Activated effector memory CD4-positive, alpha-beta T cell treated with anti-CD3 and anti-CD28 coated beads, Interleukin-2, amount 50 U/mL, for 16 hours (primary cell): ENCODE measurements around the gene KMT2D.
"Not testable (repeated sequence)": the region's sequence is repeated elsewhere in the genome, so short reads cannot be mapped to it uniquely, and the experiment has no call there.

ENCODE experiments used
- DNase-seq: peaks from one replicate; pipeline ENCODE4 v3.0.0-alpha.2; 2020

Gene KMT2D

DNA sequence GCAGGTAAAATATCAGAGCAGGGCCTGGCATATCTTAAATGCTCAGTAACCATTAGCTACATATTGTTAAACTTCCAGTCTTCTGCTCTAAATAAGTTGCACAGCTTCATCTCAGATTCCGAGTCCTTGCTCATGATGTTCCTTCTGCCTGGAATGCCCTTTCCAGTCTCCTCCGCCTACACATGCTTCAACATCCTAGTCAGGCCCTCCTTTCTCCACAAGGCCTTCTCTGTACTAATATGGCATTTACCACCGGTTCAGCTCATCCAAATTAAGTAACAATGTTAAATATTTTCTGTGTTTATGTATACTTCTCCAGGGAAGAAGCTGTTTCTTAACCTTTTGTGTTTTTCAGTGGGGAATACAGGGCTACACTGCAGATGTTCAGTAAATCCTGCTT, 25.5 kb upstream of the KMT2D start:
- no peak for DNase-seq

DNA sequence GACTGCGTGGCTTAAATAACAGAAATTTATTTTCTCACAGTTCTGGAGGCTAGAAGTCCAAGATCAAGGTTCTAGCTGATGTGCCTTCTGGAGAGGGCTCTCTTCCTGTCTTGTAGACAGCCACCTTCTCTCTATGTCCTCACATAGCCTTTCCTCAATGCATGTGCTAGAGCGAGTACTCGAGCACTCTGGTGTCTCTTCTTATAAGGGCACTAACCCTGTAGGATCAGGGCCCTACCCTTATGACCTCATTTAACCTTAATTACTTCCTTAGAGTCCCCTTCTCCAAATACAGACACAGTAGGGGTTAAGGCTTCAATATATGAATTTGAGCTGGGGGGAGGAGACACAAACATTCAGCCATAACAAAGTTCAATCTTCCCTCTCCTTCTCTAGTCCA, 23.8 kb upstream of the KMT2D start:
- no peak for DNase-seq

DNA sequence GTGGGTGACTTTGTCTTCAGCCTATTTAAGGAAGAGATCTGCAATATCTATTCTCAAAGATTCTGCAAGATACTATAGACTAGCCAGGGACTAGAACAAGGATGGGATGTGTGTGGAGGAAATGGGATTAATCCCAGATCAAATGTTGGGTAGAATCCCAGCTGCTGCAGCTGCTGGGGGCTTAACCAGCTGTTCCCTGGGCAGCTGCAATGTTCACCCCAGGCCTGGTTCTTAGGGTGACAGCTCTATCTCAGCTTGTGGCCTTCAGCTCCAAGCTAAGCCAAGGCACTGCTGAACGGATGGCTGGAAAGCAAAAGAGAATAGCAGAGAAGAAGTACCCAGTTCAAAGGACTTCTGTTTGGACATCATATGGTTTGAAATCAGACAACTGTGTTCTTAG, 19.2 kb upstream of the KMT2D start:
- no peak for DNase-seq

DNA sequence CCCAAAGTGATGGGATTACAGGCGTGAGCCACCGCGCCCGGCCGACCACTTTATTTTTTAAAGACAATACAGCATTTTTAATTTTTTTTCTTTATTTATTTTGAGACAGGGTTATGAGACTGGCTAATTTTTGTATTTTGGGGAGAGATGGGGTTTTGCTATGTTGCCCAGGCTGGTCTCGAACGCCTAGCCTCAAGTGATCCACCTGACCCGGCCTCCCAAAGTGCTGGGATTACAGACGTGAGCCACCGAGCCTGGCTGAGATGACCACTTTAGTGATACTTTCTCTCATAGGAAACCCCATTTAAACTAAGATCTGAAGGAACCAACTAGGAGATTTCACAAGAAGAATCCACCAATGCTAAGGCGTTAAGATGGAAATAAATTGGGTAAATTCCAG, 10.4 kb upstream of the KMT2D start:
- DNase-seq: no peak

DNA sequence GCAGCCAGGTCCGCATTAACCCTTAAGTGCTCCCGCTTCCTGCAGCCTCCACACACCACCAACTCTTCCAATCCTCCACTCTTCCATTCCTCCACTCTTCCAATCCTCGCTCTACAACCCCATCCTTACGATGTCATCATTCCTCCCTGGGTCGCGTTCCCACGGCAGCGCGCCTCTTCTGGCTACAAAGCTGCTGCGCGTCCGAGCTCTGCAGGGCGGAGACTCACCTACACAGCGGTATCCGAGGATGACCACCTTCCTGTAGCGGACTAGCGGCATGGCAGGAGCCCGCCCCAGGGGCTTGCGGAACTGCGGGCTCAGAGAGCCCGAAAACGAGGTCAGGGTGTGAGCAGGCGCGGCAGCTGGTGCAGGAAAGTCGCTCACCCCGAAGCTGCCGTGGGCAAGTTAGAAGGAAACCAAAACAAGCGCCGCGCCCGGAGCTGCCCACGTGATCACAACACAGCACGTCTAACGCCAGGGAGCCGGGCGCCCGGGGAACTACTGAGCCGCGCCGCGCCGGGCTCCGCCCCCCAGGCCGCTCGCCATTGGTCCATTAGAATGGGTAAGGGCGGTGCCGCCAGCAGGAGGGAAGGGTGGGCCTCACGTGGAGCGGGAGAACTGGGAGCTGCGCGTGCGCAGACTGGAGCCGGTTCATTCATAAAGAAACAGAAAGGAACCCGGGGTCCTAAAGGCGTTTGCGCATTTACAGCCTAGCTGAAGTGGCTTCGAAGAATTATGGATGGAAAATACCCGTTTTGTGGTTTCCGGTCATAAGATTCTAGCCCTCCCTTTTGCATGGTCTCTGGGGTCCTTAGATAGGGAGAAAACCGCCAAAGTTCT, 9.1 kb upstream of the KMT2D start, which contains the start of gene RHEBL1:
Gene RHEBL1, minus strand, starts transcription at position 473 of the 840 bp plus-strand sequence. Its CDS starts 194 bp downstream, at position 279.
- peak; percentile 100 for DNase-seq

DNA sequence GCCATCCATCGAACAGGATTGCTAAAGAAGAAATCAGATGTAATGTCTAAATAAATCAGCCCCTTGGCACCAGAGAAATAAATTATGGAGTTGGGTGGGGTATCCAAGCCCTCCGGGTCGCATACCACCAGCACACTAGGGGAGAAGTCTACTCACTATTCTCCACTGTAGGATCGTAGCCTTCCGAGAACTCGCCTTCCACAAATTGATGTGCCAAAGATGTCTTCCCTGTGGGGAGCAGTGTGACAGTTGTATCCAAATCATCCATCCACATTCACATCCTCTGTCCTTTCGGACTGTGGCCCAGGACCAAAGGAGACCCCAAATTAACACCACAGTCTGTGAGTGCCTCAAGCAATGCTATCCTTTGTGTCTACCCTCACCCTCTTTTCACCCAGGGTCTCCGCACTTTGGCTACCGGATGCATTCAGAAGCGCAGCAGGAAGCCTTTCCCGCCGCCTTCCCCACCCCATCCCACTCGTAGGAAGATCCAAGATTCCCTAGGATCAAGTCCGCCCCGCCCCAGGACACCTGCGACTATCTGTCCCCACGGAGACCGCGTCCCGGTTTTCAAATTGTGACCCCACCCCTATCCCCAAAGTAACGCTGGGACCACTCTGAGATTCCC, 8.4 kb upstream of the KMT2D start:
- no peak for DNase-seq

DNA sequence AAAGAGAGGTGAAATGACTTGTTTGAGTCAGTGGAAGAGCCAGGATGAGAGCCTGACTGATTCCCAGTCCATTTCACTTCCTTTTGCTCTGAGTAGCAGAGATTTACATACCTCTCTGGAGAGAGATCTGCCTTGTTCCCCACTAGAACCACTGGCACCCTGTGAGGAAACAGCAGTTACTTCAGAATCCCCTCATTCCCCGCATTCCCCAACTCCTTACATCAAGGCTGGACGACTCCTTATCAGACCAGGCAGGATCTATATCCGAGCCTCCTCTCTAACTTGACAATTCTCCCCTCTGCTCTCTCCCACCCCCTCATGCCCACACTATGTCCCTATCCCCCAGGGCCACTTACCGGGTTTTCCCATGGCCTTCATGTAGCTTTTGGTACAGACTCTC, 5.5 kb upstream of the KMT2D start:
- DNase-seq: no peak

DNA sequence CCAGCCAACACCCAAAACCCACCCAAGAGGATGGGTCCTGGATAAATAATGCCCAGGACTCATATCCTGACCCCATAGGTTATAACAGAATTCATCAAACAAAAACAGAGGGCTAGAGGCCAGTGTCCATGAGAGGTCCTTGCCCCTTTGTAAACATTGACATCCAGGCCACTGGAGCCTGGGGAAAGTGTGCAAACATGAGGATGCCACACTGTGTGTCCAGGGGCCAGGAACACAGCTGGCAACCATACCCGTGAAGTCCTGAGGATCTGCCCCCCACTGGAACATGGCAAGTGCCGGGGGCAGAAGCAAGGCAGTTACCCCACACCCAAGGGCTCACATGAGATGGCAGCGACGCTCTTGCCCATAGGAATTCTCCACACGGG, 4.2 kb upstream of the KMT2D start:
- no peak for DNase-seq

DNA sequence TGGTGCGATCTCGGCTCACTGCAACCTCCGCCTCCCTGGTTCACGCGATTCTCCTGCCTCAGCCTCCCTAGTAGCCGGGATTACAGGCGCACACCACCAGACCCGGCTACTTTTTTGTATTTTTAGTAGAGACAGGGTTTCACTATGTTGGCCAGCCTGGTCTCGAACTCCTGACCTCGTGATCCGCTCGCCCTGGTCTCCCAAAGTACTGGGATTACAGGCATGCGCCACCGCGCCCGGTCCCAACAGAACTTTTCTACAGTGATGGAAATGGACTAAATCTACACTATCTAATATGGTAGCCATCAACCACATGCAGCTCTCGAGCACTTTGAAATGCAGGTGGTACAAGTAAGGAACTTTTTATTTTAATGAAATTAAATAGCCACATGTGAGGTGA, 1.3 kb upstream of the KMT2D start:
- DNase-seq: not testable (repeated sequence)

DNA sequence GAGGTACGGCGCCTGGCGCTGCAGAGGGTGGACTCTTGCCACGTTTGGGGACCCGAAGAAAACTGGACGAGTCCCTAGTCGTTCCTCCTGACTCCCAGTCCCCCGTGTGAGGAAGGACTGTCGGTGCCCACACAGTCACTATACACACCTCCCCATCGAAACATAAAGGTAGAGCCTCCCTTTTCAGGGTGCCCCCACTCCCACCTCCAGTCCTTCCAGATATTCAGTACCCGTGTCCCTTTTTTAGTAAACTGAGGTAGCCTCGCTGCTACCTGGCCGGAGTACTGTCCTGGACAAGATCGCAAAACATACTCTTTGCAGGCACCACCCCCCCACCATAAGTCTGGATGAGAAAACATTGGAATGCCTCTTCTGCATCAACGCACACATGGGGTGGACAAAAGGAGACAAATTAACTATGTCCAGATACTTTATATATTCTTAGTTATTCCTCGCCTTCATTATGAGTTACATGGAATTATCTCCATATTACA, 610 bp upstream of the KMT2D start:
- DNase-seq: no peak

DNA sequence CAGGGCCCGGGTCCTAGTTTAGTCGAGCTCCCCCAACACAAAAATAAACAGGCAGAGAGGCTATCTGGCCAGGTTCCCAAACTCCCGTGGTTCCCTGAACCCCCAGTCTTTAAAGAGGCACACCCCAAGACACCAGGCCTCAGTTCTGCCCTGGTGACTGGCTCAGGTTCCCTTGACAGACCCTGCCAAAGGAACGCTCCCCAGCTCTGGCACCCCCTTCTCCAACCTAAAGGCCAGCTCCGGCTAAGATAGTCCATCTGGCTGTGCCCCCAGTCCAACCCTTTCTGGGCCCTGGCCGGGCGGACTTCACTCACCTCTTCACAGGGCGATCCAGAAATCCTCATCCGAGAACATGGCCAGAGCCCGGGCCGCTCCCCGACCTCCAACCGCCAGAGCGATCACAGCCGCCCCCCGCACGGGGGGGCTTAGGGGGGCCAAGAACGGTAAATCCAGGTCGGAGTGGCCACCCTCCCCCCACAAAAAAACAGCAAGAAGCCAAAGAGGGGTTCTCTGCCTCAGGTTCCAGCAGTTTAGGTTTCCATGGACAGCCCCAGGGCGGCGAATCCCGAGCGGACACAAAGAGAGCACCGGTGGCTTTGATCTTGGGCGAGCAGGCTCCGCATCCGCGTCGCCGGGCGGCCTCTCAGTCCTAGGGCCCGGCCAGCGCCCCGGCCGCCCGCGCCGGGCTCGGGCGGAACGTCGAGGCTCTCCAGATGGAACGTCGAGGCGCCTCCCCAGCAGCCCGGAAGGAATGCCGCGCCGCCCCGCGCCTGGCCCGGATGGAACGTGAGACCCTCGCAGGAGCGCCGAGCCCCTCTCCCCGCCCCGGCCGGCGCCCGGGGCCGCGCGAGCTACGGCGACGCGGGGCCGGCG, 1.1 kb downstream of the KMT2D start:
- DNase-seq: peak; percentile 73

DNA sequence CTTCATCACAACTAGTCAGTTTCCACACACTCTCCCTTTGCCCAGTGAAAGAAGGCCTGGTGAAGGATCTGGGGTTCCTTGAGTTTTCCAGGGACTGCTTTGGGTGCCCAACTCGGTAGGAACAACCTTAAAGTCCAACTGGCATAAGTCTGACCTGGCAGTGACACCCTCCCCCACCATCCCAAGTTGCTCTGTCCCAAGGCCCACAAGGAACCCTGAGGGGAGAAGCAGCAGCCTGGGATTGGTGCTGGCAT, 1.6 kb downstream of the KMT2D start:
- DNase-seq: no peak

DNA sequence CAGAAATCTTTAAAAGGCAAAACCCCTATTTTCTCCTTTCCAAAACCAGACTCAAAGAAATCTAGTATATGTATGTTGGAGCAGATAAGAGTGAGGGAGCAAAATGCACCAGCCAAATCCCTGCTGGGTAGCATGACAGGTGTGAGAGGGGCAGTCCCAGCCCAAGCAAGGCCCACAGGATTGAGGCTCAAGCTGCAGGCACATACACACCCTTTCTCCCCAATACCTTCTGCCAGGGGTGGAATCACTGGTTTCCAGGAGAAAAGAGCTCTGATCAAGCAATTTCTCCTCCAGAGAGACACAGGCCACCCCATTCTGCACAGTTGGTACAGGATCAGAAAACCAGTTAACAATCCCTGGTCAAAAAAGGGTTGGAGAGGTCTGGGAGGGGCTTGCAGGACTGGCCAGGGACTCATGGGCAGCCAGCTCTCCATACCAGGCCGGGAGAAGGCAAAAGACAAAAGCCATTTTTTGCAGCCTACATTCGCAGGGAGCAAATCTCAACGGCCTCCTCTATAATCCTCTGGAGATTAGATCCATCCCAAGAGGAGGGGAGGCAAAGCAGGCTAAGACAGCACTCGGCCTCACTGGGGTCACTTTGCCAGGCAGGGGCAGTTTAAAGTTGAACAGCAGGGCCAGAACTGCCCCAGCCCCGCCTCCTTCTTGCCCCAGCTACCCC, 2.1 kb downstream of the KMT2D start:
- no peak for DNase-seq

DNA sequence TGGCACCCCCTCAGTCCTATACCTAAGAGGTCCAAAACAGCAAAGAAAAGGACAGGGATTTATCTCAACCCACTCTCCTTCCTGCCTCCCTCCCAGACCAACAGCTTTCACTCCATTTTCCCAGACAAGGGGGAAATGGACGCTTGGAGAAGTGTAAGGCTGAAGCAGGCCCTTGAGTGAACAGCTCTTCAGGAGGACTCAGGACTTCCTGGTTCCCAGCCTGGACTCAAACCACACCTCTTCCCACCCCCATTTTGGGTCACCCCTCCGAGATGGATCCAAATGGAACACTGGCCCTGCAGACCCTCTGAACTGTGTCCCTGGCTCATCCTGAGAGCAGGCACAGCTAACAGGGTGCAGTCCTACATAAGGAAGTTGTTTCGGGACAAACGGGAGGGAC, 2.7 kb downstream of the KMT2D start:
- DNase-seq: no peak

DNA sequence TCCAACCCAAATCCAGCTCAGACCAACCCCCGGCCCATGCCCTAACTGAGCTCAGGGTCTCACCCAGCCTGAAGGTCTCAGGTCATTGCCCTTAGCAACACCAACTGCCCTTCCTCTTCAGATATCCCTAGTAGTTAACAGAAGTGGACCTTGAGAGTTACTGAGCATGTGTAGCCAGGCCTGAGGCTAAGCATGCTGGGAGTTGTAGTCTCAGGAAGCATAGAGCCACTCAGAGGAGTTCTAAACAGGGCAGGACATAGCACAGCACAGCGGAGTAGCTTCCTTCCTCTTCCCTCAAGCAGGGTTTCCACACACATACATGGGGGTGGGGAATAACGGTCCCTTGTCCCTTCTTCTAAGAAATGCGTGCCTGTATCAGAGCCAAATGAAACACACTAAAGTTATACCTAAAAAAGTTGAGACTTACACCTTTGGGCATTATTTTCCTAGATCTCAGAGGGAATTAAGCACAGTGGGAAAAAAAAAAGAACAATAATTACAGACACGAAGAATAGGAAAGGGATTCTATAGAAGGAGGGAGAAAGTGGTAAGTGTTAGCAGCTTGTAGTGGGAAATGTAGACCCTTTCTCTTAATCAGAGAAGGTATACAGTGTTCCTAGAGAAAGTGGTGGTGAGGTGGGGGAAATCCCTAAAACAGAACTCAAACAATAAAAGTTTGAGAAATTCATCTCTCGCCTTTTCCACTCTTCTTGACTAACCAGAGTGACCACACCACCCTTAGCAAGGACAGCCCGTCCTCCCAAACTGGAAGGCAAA, 4.4 kb downstream of the KMT2D start:
- DNase-seq: peak; percentile 82

DNA sequence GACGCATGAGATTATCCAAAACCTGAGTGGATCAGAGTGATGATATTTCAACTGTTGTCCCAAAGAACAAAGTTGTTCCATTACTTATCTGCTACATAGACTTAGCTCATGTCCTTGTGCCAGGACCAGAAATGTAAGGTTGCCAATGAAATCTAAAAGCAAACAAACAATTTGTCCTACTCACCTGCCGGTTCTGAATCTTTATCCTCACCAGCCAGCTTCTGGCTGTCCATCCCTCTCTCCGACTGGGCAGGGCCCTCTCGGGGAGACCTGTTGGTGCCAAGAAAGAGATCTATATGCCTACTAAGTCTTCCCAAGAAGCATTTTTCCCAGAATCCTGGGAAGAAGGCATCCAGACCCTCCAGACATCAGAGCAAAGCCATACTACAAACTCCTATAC, 5.5 kb downstream of the KMT2D start:
- DNase-seq: no peak

DNA sequence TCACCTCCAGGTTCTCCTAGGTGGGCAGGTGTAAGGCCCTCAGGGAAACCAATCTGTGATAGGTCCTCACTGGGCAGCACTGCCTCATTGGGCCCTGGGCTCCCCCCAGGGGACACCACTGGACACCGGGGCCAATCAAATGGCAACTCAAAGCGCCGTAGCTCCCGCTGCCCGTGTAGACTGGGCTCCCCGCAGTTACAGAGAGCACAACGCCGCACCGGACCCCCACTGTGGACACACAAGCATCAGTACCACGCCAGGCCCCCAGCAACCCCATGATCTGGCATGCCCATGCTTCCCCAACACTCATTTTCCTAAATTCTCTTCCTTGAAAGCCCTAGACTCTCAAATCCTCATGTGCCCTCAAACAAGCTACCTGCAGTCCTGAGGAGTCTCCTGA, 6.1 kb downstream of the KMT2D start:
- DNase-seq: no peak

DNA sequence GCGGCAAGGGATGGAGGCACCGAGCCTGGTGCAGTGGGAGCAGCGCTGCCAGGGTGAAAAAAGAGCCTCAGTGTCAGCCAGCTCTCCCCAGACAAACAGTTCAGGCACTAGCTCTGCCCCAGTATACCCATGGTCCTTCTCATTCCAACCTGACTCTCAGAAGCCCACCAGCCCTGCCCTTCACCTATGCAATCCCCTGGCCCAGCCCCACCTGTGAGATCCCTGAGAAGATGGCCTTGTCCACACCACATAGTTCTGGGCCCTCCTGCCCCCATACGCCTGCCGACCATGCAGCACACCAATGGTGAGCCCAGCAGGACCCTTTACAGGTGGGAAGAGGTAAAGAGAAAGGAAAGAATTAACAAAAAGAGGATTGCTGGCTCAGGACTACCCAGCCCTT, 6.5 kb downstream of the KMT2D start:
- DNase-seq: no peak

DNA sequence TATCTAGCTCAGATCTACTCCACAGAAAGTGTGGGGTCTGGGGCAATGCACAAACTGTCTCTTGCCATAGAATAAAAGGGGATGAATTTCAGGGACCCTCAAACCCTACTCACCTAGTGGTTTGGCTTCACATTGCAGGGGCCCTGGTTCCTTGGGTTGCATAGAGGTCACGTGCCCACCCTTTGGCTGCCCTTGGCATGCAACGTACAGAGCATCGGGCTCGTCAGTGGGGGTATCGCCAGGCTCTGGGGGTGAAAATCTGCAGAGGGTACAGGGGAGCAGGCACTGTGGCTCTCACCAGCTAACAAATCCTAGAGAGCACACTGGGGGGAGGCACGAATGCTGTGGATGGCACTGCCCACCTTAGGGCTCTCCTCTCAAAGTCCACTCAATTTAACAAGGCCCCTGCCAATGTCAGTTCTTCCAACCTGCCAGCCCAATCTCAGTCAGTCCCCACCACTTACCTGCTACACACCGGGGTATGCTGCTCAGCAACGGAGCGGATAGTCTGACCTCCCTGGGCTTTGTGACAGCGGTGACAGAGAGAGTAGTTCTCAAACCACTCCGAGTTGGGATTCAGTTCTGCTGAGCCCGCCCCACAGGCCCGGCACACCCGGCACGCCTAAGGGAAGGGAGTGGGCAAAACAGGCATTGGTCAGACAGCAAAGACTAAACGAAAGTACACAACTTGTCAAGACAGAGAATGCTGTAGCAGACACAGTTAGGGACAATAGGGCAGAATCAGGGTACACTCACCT, 8.0 kb downstream of the KMT2D start:
- no peak for DNase-seq

DNA sequence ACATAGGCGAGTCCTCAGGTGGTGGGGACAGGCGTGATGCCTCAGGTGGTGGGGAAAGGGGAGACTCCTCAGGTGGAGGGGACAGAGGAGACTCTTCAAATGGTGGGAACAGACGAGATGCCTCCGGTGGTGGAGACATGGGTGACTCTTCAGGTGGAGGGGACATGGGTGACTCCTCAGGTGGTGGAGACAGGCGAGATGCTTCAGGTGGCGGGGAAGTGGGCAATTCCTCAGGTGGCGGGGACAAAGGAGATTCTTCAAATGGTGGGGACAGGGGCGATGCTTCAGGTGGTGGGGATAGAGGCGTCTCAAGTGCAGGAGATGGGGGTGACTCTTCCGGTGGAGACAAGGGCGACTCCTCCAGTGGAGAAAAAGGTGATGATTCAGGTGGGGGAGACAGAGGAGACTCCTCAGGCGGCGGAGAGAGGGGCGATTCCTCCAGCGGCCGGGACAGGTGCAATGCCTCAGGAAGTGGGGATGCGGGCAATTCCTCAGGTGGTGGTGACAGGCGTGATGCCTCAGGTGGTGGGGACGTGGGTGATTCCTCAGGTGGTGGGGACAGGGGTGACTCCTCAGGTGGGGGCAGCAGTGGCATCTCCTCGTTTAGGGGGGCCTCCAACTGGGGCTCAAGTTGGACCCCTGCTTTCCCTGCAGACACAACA, 8.7 kb downstream of the KMT2D start:
- no peak for DNase-seq

DNA sequence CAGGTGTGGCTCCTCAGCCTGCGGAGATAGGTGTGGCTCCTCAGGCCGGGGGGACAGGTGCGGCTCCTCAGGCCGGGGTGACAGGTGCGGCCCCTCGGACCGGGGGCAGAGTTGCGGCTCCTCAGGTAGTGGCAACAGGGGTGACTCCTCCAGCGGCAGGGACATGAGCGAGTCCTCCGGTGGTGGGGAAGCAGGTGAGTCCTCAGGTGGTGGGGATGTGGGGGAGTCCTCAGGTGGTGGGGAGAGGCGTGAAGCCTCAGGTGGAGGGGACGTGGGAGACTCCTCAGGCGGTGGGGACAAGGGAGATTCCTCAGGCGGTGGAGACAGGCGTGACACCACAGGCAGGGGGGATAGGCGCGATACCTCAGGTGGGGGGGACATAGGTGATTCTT, 9.2 kb downstream of the KMT2D start:
- peak; percentile 60 for DNase-seq
